Stimulated activated CD4-positive, alpha-beta T cell treated with anti-CD3 and anti-CD28 coated beads, Interleukin-15, amount 100 ng/mL, for 24 hours (primary cell): ENCODE results near the gene NUDT16L1.

Experiments used
- DNase-seq: peaks from one replicate; pipeline ENCODE4 v3.0.0-alpha.2; 2020

NUDT16L1 gene

DNA sequence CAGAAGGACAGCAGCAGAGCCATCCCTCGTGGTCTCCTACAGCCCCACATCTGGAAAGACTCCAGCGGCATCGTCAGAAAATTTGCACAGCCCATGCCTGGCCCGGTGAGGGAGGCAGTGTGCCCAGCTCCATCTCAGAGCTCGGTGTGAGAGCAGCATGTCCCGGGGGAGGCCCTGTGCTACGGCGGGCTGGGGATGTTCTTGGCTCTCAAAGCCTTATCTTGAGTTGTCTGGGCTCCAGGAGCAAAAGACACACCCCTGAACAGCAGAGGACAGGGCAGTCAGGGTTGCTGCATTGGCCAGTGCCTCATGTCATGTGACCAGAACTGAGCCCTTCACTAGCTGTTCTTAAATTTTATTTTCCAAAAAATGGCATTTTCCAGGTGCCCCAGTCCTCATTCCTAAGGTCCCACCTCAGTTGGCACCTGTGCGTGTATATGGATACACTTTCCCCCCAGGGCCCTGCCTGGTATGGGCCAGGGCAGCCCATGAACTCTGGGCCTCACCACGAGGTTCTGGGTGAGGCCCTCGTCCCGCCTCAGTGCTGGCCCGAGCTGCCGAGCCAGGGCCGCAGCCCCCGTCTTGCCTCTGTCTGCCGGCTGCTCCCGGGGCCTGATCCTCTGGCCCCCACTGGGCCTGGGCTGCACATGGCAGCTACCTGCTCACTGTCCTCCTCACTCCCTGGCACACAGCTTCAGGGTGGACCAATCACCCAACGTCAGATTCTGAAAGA is 3.0 kb downstream of the NUDT16L1 start:
- no peak for DNase-seq

DNA sequence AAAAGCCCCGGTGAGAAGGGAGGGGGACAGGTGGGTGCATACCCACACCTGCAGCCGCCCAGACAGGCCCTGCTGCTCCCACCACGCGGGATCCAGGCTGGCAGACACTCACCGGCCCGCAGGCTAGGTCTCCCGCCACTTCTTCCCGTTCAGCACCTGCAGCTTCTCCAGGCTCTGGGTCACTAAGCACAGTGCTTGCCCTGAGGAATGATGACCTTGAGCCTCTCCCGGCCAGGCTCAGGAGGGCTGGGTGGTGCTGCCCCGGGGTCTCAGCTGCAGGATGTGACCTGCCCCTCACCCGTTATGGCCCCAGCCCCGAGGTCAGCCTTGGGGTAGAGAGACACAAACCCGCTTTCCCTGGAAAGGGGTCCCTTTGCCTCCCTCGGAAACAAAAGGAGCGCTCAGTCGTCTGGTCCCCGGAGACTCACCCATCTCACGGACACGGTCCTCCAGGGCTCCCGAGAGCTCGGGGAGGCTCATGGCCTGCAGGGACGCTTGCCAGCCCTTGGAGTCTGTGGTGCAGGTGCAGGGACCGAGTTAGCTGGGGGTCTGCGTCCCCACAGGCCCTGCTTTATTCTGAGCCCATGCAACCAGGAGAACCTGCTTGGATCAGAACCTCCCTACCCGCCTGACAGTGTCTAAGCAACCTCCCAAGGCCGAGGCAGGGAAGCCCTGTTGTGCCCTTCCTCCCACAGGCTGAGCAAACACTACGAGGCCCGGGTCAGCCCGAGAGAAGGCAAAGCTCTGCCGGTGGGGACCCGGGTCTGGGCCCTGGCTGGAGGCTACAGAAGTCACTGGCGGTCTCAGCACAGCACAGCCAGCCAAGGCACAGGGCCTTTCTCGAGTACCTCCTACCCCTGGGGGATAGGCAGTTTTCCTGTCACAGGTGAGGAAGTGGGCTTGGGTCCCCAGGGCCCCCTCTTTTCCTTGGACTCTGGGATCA is 3.8 kb downstream of the NUDT16L1 start:
- DNase-seq = no peak

DNA sequence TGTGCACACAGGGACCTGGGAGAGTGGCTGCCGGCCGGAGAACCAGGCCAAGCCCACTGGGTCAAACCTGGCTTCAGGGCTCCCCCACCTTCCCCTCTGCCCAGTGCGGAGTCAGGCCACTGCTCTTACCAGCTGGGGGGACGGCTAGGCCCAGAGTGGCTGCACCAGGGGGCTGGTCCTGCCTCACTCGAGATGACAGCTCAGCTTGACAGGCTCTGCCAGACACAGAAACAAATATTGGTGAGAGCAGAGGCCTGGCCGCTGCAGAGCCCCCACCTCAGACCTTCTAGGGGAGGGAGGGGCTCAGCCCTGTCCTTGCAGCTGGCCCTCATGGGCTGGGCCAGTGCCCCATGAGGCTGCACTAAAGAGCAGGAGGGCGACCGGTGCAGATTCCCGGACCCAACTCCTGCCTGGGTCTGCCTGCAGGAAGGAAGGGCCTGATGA is 4.5 kb downstream of the NUDT16L1 start:
- no peak for DNase-seq

DNA sequence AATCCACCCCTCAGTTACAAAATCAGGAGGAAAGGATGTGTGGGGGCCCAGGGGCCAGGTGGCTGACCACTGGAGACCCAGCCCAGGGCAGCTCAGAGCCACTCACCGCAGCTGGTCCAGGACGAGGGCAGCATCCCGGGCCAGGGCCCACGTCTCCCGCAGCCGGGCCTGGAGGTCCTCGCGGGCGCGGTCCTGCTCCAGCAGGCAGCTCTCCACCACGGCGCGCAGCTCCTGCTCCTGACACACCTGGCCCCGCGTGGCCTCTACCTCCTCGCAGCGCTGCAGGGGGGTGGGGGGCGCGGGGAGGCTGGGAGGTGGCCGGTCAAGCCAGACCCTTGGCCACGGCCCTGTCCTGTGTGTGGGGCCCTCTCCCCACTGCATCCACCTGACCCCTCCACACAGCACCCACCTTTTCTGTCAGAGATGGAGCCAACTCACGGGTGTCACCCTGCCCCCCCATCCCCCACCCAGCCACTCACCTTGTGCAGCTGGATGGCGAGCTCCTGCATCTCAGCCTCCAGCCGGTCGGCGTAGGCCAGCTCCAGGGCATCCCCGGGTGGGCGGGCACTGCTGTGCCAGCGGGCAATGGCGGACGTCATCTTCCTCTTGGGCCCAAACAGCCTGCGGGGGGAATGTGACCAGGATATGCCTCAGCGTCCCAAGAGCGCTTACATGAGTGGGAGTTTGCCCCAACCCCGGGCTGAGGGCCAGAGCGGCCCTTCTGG is 5.1 kb downstream of the NUDT16L1 start:
- no peak for DNase-seq

DNA sequence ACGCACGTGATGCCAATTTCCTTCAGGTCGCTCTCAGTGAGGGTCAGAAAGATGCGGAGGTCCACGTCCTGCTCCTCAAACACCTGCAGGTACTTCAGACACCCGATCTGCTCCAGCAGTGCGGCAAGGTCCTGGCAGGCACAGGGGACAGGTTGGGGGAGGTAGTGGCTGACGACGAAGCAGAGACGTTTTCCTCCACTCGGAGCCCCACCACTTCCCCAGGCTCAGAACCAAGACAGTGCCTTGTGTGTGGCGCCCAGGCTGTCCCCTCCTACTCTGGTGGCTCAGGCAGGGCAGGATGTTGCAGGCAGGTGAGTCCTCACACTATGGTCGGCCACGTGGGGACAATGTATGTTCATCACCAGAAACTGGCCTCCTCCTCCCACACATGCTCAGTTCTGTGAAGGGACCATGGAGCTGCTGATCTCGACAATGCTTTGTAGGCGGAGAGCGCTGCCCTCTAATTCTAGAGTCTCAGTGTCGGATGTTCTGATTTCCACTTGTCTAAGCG is 5.7 kb downstream of the NUDT16L1 start:
- DNase-seq = no peak

DNA sequence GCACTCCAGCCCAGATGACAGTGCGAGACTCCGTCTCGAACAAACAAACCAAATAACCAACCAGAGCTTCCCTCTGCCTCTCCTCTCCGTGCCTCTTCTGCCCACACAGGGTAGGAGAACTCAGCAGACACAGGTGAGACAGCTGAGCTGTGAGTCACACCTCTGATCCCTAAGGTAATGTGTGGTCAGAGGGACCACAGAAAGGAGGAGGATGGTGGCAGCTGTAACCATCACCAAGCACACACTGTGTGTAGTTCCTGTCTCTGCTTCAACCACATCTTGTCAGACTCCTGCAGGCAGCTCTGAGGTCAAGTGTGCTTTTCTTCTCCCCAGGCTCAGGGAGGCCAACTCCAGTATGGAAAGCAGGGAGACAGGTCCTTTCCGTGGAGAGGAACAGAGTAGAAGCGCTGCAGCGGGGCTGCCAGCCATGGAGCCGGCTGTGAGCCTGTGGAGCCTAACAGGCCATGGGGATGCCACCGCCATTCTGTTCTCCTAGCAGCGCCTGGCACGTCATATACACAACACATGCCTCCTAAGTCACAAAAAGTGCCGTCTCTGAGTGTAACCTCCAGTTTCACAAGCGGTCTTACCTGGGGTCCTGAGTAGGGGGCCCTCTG is 7.1 kb downstream of the NUDT16L1 start:
- no peak for DNase-seq

DNA sequence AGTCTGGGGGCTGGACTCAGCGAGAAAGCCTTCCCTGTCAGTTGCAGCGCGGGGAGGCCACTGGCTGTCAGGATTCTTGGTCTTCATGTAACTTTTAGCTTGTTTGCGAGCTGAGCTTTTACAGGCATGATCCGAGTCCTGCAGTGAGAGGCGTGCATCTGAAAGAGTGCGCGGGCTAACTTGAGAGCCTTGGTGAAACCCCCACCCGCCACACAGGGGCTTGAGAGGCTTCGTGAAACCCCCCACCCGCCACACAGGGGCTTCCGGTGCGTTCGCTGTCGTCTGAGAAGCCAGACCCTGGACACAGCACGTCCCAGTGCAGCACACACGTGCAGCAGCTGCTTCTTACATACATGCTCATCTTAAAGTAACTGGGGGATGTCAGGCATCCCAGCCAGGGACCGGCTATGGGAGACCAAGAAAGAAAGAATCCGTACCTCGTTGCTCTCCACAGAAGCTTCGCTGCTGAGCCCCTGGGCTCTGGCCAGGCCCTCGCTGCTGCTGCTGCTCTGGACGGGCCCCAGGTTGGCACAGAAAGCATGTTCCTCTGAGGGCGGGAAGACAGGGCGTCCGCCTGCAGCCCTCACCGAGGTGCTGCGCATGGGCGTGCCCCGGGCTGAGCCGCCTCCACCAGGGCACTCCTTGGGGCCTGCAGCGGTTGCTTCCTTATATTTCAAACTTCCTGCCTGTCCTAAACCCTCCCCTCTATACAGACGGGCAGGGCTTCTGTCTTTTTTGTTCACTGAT is 7.8 kb downstream of the NUDT16L1 start:
- no peak for DNase-seq

DNA sequence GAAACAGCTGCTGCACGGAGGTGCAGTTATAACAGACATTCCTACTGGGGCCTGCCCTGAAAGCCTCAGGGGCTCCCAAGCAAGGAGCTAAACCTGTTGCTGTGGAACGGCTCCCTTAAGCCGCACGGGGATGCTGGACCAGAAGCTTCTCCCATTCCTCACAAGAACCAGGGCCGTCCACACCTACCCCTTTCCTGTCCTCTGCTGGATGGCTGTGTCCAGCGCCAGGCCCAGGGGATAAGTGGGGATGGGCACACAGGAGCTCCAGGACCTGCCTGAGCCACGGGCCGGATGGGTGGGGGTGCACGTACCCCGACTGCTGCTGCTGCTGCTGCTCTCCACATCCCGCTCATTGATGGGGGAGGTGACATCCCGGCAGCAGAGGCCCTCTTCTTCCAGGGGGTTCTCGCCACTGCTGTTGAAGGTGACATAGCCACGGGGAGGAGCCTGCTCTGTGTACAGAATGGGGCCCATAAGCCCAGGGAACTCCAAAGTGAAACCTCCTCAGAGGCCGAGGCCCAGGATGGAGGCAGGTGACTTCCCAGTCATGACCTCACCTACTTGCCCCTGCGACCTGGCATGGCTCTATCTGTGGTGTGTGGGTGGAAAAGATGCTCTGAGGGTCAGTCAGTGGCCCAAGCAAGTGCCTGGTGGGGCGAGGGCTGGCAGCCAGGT is 8.6 kb downstream of the NUDT16L1 start:
- DNase-seq = no peak

DNA sequence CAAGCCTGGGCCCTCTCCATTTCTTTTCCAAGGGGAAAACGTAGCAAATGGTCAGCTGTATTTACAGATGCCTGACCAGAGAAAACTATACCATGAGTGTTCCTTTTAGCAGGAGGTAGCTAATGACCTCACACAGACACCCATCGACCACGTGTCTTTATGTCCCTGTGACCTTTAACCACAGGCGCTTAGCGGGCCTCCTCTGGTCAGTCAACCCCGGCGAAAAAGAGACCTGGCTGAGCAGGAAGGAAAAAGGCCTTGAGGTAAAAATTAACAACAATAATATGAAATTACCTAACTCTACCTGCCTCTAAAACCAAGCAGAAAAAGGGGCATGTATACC is 9.1 kb downstream of the NUDT16L1 start:
- no peak for DNase-seq

DNA sequence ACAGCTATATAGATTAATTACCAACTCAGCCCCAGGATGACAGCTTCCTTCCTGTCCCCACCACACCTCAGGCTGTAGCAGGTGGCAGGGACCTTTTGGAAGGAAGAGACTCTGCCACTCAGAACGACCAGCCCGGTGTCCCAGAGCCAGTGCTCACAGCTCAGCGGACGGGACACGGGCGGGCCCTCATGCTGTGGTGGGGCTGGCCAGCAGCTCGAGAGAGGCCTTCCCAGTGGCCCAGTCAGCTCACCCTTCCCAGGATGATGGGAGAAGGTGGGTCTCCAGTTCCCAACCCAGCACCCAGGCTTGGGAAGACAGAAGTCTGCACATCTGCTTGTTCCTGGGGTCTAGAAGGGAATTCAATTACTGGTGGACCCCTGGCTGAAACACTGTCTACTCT is 10.5 kb downstream of the NUDT16L1 start:
- no peak for DNase-seq

DNA sequence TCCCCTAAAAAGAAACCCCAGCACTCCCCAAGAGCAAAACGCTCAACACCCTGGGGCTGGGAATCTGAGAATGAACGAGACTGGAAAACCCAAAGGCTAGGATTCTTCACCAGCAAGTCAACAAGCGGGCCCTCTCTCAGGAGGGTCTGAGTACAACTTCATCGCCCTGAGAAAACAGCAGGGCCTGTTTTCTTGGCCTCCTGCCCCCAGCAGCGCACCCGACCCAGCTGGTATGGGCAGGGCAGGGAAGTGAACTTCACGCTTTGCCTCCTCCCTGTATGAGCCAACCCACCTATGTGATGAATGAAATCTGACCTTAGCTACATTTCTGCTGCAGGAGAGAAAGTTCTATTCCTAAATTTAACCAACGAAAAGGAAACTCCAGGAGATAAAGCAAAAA is 11.1 kb downstream of the NUDT16L1 start:
- DNase-seq = no peak

DNA sequence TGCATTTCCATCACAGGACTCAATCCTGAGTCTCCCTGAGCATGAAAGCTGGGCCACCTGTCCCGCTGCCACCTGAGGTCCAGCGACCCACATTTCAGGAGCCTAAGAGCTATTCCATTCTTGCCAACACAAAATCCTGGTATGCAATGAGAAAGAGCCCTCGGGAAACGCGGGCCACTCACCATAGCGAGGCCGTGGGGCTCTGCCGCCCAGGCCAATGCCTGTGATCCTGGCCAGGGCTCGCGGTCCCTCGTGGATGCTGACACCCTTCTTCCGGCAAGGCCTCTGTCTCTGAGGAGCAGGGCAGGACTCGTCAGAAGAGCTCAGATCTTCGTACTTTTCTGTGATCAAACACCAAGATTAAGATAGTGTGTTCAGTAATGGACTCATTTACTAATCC is 11.6 kb downstream of the NUDT16L1 start:
- no peak for DNase-seq

DNA sequence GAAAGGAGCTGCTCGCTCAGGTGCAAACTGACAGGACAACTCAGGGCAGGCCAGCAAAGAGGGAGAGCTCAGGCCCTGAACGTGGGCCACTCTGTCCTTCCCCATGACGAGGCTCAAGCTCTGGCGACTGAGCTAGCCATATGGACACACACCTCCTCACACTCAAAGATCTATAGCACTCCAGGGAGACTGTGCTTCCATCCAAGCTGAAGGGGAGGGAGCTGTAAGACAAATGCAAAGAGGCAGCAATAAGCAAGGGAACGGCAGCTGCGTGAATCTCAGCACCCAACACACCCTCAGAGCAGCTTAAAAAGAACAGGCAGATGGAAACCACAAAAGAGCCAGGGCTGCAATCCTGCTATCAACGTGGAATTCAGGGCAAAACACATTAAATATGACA is 13.5 kb downstream of the NUDT16L1 start:
- DNase-seq = no peak

DNA sequence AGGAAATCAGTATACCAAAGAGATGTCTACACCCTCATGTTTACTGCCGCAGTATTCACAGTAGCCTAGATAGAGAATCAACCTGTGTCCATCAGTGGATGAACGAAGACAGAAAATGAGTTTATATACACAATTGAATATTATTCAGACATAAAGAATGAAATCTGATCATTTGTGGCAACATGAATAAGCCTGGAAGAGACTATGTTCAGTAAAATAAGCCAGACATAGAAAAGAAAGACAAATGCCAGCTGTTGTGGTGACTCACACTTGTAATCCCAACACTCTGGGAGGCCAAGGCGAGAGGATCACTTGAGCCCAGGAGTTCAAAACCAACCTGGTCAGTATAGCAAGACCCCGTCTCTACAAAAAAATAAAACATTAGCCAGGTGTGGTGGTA is 16.1 kb downstream of the NUDT16L1 start:
- no peak for DNase-seq

DNA sequence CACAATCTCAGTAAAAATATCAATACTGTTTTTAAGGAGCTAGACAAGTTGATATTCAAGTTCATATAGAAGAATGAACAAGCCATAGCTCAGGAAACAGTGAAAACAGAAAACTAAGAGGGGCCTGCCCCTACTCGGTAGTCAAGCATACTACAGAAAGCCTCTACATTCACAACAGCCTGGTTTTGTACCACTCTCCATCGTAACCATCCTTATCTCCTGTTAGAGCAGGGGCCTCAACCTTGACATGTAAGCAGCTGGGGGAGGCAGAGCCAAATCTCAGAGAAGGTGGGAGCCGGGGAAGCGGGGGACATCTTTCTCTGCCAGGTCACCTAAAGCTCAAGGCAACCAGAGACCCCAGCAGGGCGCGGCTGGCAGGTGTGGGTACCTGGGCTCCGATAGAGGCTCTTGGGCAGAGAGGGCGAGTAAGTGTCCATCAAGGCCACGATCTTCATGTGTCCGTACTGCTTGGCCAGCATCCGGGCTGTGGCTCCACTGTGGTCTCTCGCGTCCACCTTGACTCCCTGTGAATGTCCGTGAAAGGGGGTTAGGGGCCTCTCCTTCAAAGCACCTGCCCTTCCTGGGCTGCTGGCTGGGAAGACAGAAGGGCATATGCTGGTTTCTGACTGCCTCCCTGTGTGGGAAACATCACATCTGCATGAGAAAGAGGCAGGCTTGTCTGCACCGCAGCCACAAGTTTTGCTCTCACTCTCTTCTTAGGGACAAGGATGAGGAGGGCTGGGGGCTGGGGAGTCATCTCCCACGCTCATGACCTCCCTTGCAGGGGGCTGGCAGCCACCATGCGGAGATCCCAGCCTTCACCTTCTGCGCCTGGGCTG is 20.5 kb downstream of the NUDT16L1 start:
- no peak for DNase-seq

DNA sequence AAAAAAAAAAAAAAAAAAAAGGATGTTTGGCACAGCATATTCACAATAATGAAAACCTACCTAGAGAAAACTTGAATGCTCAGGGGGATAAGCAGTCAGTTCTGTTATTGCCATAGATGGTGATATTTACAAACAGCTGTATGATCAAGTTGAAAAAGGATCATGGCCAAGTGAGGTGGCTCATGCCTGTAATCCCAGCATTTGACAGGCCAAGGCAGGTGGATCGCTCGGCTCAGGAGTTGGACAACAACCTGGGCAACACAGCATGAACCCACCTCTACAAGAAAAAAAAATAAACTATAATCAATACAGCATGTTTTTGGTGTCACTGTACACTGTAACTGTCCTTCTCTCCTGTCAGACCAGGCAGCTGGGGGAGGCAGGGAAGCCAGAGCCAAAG is 21.6 kb downstream of the NUDT16L1 start:
- DNase-seq = no peak

DNA sequence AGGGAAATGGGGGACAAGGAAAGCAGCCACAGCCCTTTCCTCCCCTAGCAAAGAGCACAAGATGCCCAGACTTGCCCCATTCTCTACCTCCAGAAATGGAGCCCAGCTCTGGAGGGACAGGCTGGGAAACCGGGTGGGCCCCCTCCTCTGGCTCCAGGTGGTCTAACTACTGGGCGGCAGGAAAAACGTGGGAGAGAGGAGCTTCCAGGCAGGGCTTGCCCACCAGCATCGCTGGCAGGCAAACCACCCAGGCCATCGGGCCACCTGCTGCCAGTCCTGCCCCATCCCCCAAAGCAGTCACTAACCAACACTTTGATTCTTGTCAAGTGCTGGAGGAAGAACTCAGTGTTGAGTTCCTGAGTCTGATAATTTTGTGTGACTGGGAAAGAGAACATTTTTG is 25.1 kb downstream of the NUDT16L1 start:
- DNase-seq = no peak

DNA sequence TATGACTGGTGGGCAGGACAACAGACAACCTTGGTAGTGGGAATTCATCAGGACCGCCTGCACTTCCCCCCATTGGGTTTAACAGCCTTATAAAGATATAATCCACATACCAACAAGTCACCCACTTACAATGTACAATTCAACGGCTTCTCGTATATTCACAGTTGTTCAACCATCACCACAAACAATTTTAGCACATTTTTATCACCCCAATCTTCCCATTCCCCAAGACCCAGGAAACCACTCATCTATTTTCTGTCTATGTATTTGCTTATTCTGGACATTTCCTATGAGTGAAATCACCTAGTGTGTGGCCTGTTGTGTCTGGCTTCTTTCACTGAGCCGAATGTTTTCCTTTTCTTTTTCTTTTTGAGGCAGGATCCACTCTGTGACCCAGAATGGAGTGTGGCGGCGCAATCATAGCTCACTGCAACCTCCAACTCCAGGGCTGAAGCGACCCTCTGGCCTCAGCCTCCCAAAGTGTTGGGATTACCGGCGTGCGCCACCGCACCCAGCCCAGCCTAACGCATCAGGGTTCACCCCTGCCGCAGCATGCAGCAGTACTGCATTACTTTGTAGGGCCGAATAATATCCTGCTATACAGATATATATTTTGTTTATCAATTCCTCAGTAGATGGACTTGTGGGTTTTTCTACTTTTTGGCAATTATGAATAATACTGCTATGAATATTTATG is 29.9 kb downstream of the NUDT16L1 start:
- no peak for DNase-seq

DNA sequence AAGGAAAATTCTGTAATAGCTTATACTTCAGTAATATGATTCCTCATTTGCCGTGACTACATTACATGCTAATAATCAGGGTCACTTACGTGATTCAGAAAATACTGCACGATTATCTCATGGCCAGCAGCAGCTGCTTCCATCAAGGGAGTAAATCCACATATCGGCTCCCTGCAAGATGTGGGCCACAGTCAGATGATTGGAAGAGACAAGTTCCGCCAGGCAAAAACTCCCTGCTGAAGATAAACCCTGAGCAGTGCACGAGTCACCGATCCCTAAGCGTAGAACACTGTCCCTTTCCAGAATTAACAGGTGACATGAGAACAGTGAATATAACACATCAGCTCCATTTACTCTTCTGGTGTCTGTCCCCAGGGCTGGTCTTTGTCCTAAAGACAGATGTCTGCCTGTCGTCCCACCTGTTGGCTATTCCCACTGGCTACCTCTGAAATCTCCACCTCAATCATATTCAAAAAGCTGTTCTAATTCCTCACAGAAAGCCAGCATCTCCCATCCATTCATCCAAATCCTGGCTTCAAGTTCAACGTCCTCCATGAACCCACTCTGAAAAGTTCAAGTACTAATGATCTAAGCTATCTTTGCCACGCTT is 31.4 kb downstream of the NUDT16L1 start:
- DNase-seq = no peak

DNA sequence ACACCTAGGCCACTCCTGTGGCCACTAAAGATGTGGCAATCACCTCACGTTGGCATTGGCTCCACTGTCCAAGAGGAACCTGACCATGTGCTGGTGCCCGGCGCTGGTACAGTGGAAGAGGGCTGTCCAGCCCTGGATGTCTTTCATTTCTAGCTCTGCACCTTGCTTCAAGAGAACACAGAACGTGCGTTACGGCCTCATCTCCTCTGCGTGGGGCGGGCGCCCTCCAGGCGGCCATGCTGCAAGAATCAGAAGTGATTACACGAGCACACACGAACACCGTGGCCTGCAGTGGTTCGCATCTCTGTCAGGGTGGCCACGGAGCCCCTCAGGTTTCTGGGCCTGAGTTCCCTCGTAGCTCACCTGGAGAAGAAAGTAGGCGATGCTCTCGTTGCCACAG is 33.3 kb downstream of the NUDT16L1 start:
- DNase-seq = no peak
